Epithelial cell of esophagus (primary cell): ENCODE results near the gene RSL1D1.
A peak's percentile ranks its signal among the peaks of the same experiment; 100 is the strongest.
"Not testable (repeated sequence)": the region's sequence is repeated elsewhere in the genome, so short reads cannot be mapped to it uniquely, and the experiment has no call there.

Experiments used
- DNase-seq: peaks from one replicate; pipeline ENCODE4 v3.0.0; 2010; ENCODE audit warnings: low read depth
- H3K4me3 ChIP-seq: 2 replicates; pipeline ENCODE4 v1.5.1; 2011; ENCODE audit warnings: mild to moderate bottlenecking, low read length, control low read depth
- TF ChIP-seq, protein P1 (sequence below): IDR thresholded peaks from 2 replicates; pipeline ENCODE4 v1.5.1; 2011; ENCODE audit warnings: low read depth, mild to moderate bottlenecking, low read length, control low read depth, inconsistent platforms; ENCODE audit not compliant: insufficient read depth; ENCODE audit errors: missing control alignments

RSL1D1 gene

GRCh38 chr16:11819798-11820197 lies 31.5 kb downstream of the RSL1D1 start:
- DNase-seq, result no peak
- no peak overlapping the region for H3K4me3 ChIP-seq
- TF ChIP-seq, protein P1, sequence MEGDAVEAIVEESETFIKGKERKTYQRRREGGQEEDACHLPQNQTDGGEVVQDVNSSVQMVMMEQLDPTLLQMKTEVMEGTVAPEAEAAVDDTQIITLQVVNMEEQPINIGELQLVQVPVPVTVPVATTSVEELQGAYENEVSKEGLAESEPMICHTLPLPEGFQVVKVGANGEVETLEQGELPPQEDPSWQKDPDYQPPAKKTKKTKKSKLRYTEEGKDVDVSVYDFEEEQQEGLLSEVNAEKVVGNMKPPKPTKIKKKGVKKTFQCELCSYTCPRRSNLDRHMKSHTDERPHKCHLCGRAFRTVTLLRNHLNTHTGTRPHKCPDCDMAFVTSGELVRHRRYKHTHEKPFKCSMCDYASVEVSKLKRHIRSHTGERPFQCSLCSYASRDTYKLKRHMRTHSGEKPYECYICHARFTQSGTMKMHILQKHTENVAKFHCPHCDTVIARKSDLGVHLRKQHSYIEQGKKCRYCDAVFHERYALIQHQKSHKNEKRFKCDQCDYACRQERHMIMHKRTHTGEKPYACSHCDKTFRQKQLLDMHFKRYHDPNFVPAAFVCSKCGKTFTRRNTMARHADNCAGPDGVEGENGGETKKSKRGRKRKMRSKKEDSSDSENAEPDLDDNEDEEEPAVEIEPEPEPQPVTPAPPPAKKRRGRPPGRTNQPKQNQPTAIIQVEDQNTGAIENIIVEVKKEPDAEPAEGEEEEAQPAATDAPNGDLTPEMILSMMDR, result no peak

GRCh38 chr16:11818970-11819369 lies 32.4 kb downstream of the RSL1D1 start:
- not testable (repeated sequence) for DNase-seq

GRCh38 chr16:11816123-11816522 lies 35.2 kb downstream of the RSL1D1 start:
- peak; percentile 36 for DNase-seq
- TF ChIP-seq, protein P1, result no peak
- no peak overlapping the region for H3K4me3 ChIP-seq

More at GRCh38 chr16:11818970-11819369, 32.4 kb downstream of the RSL1D1 start:
- H3K4me3 ChIP-seq, result not testable (repeated sequence)

GRCh38 chr16:11814800-11815199 lies 36.5 kb downstream of the RSL1D1 start:
- H3K4me3 ChIP-seq, DNase-seq: not testable (repeated sequence)

DNA sequence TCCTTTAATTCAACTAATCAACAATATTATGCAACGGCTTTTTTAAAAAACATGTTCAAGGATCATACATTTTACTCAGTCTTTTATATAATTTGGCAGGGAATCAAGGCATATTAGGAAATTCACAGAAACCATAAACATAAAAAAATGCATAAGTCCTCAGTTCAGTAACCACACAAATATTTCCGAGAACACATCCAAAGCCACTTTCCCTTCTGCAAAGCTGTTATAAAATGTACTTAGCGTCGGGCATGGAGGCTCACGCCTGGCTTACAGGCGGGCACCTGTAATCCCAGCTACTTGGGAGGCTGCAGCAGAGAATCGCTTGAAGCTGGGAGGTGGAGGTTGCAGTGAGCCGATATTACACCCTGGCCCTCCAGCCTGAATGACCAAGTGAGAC lies 44.6 kb downstream of the RSL1D1 start:
- peak; percentile 39 for DNase-seq
- TF ChIP-seq, protein P1, result no peak
- no peak overlapping the region for H3K4me3 ChIP-seq

DNA sequence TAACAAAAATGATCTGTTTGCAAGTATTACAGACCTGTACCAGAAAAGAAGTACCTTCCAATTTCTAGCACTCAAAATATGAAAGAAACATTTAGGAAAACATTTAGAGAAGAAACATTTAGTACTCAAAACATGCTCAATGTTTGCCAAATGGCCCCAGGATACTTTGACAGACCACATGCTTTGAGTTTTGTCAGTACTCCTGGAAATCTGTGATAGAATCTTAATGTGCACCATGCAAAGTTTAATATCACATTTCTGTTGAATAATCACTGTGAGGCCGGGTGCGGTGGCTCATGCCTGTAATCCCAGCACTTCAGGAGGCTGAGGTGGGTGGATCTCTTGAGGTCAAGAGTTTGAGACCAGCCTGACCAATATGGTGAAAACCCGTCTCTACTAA lies 45.8 kb downstream of the RSL1D1 start:
- no peak overlapping the region for H3K4me3 ChIP-seq
- TF ChIP-seq, protein P1, result no peak
- no peak for DNase-seq

GRCh38 chr16:11801481-11802021 lies 49.8 kb downstream of the RSL1D1 start:
- H3K4me3 ChIP-seq, result no peak overlapping the region
- TF ChIP-seq, protein P1, result no peak
- DNase-seq, result no peak

DNA sequence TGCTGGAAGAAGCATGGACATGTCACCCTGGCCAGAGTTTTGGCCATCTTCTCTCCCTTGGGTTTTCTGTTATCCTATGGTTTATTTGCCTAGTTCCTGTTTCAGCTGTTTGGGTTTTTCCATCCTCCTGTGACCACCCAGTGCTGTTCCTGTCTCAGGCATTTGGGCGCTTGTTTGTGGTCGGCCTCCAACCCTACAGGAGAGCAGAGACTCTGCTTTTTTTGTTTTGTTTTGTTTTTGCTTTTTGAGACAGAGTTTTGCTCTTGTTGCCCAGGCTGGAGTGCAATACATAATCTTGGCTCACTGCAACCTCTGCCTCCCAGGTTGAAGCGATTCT lies 51.0 kb downstream of the RSL1D1 start:
- no peak for DNase-seq
- TF ChIP-seq, protein P1, result no peak
- no peak overlapping the region for H3K4me3 ChIP-seq
